Measurements from ENCODE around the gene CDH24. TPM values are rescaled to one million over a fixed set of nuclear protein-coding genes. Genes with fewer than 3 reads are reported as not detected.

The CDH24 gene
- total and polyA plus RNA-seq, 10 of the 15 experiments (the other 5 are each of a cell fraction or from before 2014, with no cell fraction given) = 0.10 to 1.5 (median 0.45) TPM; not detected in 2

DNA sequence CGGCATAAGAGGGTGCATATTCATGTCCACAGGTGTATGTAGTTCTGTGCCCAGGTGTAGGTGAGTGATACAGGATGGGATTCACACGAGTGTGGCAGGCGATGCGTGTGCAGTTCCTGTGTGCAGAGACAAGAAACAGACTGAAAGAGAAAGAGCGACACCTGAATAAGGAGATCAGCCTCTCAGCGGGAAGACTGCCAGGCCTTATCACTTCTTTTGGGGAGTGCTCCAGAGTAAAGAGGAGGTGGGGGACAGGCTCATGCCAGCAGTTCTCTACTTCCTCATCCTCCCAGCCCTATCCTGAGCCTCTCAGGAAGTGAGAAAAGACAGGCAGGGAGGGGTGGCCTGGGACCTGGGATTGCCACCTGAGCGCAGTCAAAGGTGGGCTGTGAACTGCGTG is 12.5 kb downstream of the CDH24 start:
- no peak overlapping the region for H3K9ac ChIP-seq (ENCODE audit: control insufficient read depth, insufficient read depth, low read length)
- no peak overlapping the region for H2AFZ ChIP-seq (ENCODE audit: control insufficient read depth, low read depth, low read length)
- no TSS peak for BruUV-seq (replicated peaks)
- 57% methylated on average over 8 of the region's 8 CpGs for WGBS (ENCODE audit: insufficient coverage, insufficient replicate concordance, low lambda C conversion rate, missing lambda C conversion rate)
- H3K79me2 ChIP-seq (ENCODE audit: control insufficient read depth, insufficient read depth, low read length) = no peaks in the 10 kb centered on the region
- H3K4me2 ChIP-seq (ENCODE audit: control insufficient read depth, insufficient read depth) = no peak overlapping the region
- intact Hi-C loops (cut with micrococcal nuclease; ENCODE audit: unreplicated experiment) (no loop called here), in situ Hi-C loops (cut with MboI) (no loop called here)
- H3K27ac ChIP-seq (ENCODE audit: control insufficient read depth, insufficient read depth) = no peak overlapping the region
- RAD21 ChIA-PET (ENCODE audit: unreplicated experiment) = no interaction called here
- H4K20me1 ChIP-seq (ENCODE audit: control insufficient read depth, insufficient read depth) = no peaks in the 10 kb centered on the region
- ATAC-seq = no peak
- no peaks in the 10 kb centered on the region for H3K4me1 ChIP-seq (ENCODE audit: control insufficient read depth, insufficient read depth, low read length)
- FAIRE-seq = no peak
- DNase-seq (ENCODE audit: low read depth, low spot score) = no peak
- no peaks in the 10 kb centered on the region; a peak in 2 of 4 replicates for H3K27me3 ChIP-seq (replicated peaks in 1 of 2; ENCODE audit: control insufficient read depth in 2 of 2, insufficient read depth in 2 of 2, low read length in 1 of 2)
- H3K9me3 ChIP-seq (replicated peaks; ENCODE audit: control insufficient read depth, insufficient read depth, low read length) = no peaks in the 10 kb centered on the region
- no peak overlapping the region for H3K4me3 ChIP-seq
- POLR2A ChIA-PET = no interaction called here
- CTCF ChIA-PET = interaction anchor here (0.5 to 1.0 kb wide), 2 partner anchors 16 to 62 kb away, joined by 3 read pairs; no protein-coding TSS in a partner anchor
- SMC1A ChIA-PET (ENCODE audit: uncharacterized antibody, unreplicated experiment) = no interaction called here
- H3K36me3 ChIP-seq (ENCODE audit: control insufficient read depth in 2 of 2, insufficient read depth in 2 of 2, low read length in 1 of 2) = no peaks in the 10 kb centered on the region
- TF ChIP-seq TBL1XR1 (IDR thresholded peaks at IDR 0.05; ENCODE audit: low read depth, low read length) (no peak), POLR2AphosphoS5 (IDR thresholded peaks at IDR 0.05; ENCODE audit: low read length) (no peak), BHLHE40 (IDR thresholded peaks at IDR 0.05; ENCODE audit: borderline replicate concordance in 1 of 2, low read depth in 2 of 2, low read length in 1 of 2) (no peak), ETV6 (conservative IDR thresholded peaks at IDR 0.05 in 1 of 2, IDR thresholded peaks at IDR 0.05 in 1 of 2; ENCODE audit: borderline replicate concordance in 1 of 2, low read depth in 1 of 2) (no peak), BCL3 (IDR thresholded peaks at IDR 0.05; ENCODE audit: borderline replicate concordance, insufficient read depth, low read depth, low read length, poor library complexity, severe bottlenecking) (no peak), ATF7 (IDR thresholded peaks at IDR 0.05; ENCODE audit: low read depth) (no peak), CREB1 (IDR thresholded peaks at IDR 0.05; ENCODE audit: low read depth) (no peak), ZBTB11 (CRISPR knock-in tag; IDR thresholded peaks at IDR 0.05) (no peak), YBX1 (IDR thresholded peaks at IDR 0.05) (no peak), CTCF (IDR thresholded peaks at IDR 0.05 in 2 of 3, conservative IDR thresholded peaks at IDR 0.05 in 1 of 3; ENCODE audit: control insufficient read depth in 2 of 3, extremely low read depth in 1 of 3, insufficient read depth in 1 of 3, low read depth in 3 of 3, low read length in 3 of 3) (no peak), KLF5 (IDR thresholded peaks at IDR 0.05; ENCODE audit: partially characterized antibody) (no peak)
- TF ChIP-seq, protein P1, sequence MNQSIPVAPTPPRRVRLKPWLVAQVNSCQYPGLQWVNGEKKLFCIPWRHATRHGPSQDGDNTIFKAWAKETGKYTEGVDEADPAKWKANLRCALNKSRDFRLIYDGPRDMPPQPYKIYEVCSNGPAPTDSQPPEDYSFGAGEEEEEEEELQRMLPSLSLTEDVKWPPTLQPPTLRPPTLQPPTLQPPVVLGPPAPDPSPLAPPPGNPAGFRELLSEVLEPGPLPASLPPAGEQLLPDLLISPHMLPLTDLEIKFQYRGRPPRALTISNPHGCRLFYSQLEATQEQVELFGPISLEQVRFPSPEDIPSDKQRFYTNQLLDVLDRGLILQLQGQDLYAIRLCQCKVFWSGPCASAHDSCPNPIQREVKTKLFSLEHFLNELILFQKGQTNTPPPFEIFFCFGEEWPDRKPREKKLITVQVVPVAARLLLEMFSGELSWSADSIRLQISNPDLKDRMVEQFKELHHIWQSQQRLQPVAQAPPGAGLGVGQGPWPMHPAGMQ (IDR thresholded peaks at IDR 0.05; ENCODE audit: borderline replicate concordance) = no peak
